ENCODE data around the gene ZMIZ1. TPM values are rescaled to one million over a fixed set of nuclear protein-coding genes. Genes with fewer than 3 reads are reported as not detected.

Gene ZMIZ1
- total and polyA plus RNA-seq, 2 donors from 2014 or later, result 14.2 to 97.6 TPM

- peak in 2 of 5 donors; percentile 42 to 64 for DNase-seq
- Histone ChIP-seq H3K4me3 (ENCODE audit: low read length in 3 of 3) (no peak overlapping the region), H3K9ac (ENCODE audit: low read length in 3 of 3) (no peak overlapping the region), H3K4me1 (ENCODE audit: control insufficient read depth in 2 of 3, insufficient read depth in 2 of 3, low read depth in 1 of 3, low read length in 3 of 3) (peaks cover 0 to 12% (median 4%) of the 10 kb centered on the region in 3 donors), H3K27me3 (ENCODE audit: control insufficient read depth, insufficient read depth, low read length) (no peaks in the 10 kb centered on the region), H3K27ac (ENCODE audit: low read depth in 2 of 2, low read length in 2 of 2) (no peak overlapping the region), H3K9me3 (ENCODE audit: control insufficient read depth in 2 of 3, insufficient read depth in 1 of 3, low read length in 3 of 3) (no peaks in the 10 kb centered on the region), H3K36me3 (ENCODE audit: control insufficient read depth in 2 of 3, insufficient read depth in 3 of 3, low read length in 3 of 3) (no peaks in the 10 kb centered on the region)
- TF ChIP-seq, protein P1, sequence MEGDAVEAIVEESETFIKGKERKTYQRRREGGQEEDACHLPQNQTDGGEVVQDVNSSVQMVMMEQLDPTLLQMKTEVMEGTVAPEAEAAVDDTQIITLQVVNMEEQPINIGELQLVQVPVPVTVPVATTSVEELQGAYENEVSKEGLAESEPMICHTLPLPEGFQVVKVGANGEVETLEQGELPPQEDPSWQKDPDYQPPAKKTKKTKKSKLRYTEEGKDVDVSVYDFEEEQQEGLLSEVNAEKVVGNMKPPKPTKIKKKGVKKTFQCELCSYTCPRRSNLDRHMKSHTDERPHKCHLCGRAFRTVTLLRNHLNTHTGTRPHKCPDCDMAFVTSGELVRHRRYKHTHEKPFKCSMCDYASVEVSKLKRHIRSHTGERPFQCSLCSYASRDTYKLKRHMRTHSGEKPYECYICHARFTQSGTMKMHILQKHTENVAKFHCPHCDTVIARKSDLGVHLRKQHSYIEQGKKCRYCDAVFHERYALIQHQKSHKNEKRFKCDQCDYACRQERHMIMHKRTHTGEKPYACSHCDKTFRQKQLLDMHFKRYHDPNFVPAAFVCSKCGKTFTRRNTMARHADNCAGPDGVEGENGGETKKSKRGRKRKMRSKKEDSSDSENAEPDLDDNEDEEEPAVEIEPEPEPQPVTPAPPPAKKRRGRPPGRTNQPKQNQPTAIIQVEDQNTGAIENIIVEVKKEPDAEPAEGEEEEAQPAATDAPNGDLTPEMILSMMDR (IDR thresholded peaks at IDR 0.05; ENCODE audit: borderline replicate concordance, extremely low read depth, insufficient read depth), result no peak
- intact Hi-C loops (cut with DNase I), result no loop called here
- FAIRE-seq, result no peak
Observed at GRCh38 chr10:79051766-79052165, 17.0 kb upstream of the ZMIZ1 start.

- FAIRE-seq, result no peak
- DNase-seq, result peak; percentile 70 to 84 (median 79)
- H3K4me1 ChIP-seq (ENCODE audit: control insufficient read depth in 2 of 3, insufficient read depth in 2 of 3, low read depth in 1 of 3, low read length in 3 of 3), result peaks cover 0 to 12% (median 4%) of the 10 kb centered on the region in 3 donors
Observed at GRCh38 chr10:79052291-79053080, 16.3 kb upstream of the ZMIZ1 start.

DNA sequence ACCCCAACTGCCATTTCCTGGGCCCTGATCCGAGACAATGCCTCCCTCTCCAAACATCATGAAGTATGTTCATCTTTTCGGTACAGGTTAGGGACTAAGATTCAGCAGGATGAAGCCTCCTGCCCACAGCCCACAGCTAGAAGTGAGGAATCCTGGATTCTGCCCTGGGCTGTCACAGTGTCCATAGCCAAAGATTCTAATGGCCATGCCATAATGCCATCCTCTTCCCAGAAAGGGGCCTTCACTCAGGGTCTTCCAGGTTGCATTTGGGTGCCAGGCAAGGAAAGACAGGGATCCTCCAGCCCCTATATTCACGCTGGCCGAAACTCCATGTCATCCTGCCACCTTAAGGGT lies 15.7 kb upstream of the ZMIZ1 start:
- Histone ChIP-seq H3K9me3 (ENCODE audit: control insufficient read depth in 2 of 3, insufficient read depth in 1 of 3, low read length in 3 of 3) (no peaks in the 10 kb centered on the region), H3K27ac (ENCODE audit: low read depth in 2 of 2, low read length in 2 of 2) (no peak overlapping the region), H3K4me3 (ENCODE audit: low read length in 3 of 3) (no peak overlapping the region), H3K27me3 (ENCODE audit: control insufficient read depth, insufficient read depth, low read length) (no peaks in the 10 kb centered on the region), H3K36me3 (ENCODE audit: control insufficient read depth in 2 of 3, insufficient read depth in 3 of 3, low read length in 3 of 3) (no peaks in the 10 kb centered on the region), H3K9ac (ENCODE audit: low read length in 3 of 3) (no peak overlapping the region), H3K4me1 (ENCODE audit: control insufficient read depth in 2 of 3, insufficient read depth in 2 of 3, low read depth in 1 of 3, low read length in 3 of 3) (peaks cover 0 to 12% (median 4%) of the 10 kb centered on the region in 3 donors)
- TF ChIP-seq, protein P1 (IDR thresholded peaks at IDR 0.05; ENCODE audit: borderline replicate concordance, extremely low read depth, insufficient read depth), result no peak
- intact Hi-C loops (cut with DNase I), result no loop called here
- DNase-seq, result peak in 1 of 5 donors; percentile 23
- FAIRE-seq, result no peak

More at GRCh38 chr10:79052291-79053080, 16.3 kb upstream of the ZMIZ1 start:
- Histone ChIP-seq H3K9me3 (ENCODE audit: control insufficient read depth in 2 of 3, insufficient read depth in 1 of 3, low read length in 3 of 3) (no peaks in the 10 kb centered on the region), H3K27ac (ENCODE audit: low read depth in 2 of 2, low read length in 2 of 2) (no peak overlapping the region), H3K9ac (ENCODE audit: low read length in 3 of 3) (no peak overlapping the region), H3K36me3 (ENCODE audit: control insufficient read depth in 2 of 3, insufficient read depth in 3 of 3, low read length in 3 of 3) (no peaks in the 10 kb centered on the region), H3K27me3 (ENCODE audit: control insufficient read depth, insufficient read depth, low read length) (no peaks in the 10 kb centered on the region), H3K4me3 (ENCODE audit: low read length in 3 of 3) (no peak overlapping the region)
- intact Hi-C loops (cut with DNase I), result no loop called here
- TF ChIP-seq, protein P1 (IDR thresholded peaks at IDR 0.05; ENCODE audit: borderline replicate concordance, extremely low read depth, insufficient read depth), result peak; percentile 34

Data from kidney (tissue), 14 donors.